Hepatocyte (in vitro differentiated cells): ENCODE results near the gene RPS6KA2.

Experiments used
- EZH2 ChIP-seq: fragments of 200-600 bp; sonication (generic); IDR thresholded peaks from 2 replicates; pipeline ENCODE4 v1.6.1; 2016; ENCODE audit warnings: antibody characterized with exemption, mild to moderate bottlenecking, borderline replicate concordance
- TF ChIP-seq, protein P1 (sequence below): fragments of 200-600 bp; sonication (generic); IDR thresholded peaks from 2 replicates; pipeline ENCODE4 v1.5.1; 2016; ENCODE audit warnings: antibody characterized with exemption, mild to moderate bottlenecking; ENCODE audit not compliant: poor library complexity

GRCh38 chr6:166507809-166508564, 119.1 kb downstream of the RPS6KA2 start:
- TF ChIP-seq, protein P1, sequence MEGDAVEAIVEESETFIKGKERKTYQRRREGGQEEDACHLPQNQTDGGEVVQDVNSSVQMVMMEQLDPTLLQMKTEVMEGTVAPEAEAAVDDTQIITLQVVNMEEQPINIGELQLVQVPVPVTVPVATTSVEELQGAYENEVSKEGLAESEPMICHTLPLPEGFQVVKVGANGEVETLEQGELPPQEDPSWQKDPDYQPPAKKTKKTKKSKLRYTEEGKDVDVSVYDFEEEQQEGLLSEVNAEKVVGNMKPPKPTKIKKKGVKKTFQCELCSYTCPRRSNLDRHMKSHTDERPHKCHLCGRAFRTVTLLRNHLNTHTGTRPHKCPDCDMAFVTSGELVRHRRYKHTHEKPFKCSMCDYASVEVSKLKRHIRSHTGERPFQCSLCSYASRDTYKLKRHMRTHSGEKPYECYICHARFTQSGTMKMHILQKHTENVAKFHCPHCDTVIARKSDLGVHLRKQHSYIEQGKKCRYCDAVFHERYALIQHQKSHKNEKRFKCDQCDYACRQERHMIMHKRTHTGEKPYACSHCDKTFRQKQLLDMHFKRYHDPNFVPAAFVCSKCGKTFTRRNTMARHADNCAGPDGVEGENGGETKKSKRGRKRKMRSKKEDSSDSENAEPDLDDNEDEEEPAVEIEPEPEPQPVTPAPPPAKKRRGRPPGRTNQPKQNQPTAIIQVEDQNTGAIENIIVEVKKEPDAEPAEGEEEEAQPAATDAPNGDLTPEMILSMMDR: no peak
- no peak for TF ChIP-seq EZH2
